HepG2 (cell line): ENCODE results near the gene NUP93. TPM values are rescaled to one million over a fixed set of nuclear protein-coding genes. Genes with fewer than 3 reads are reported as not detected.

ENCODE experiments used
- ATAC-seq: fragments of 200-7000 bp; cut with Tn5 transposase; 3 replicates; pipeline ENCODE4 v1.9.1; 2020; ENCODE audit warnings: mild to moderate bottlenecking, moderate library complexity
- BruUV-seq: library from RNA; stranded (reverse); fragments of 400-500 nt; replicated peaks from 2 replicates; lab custom pipeline; 2021; lab: Mats Ljungman, UMichigan
- CTCF ChIA-PET: fragments of 300-600 bp; formaldehyde crosslinking; extraction: SDS; loops from one replicate; lab custom pipeline; 2021; ENCODE audit warnings: low total read pairs, inconsistent platforms, low intra/inter-chr PET ratio; lab: Yijun Ruan, JAX
- POLR2A ChIA-PET: fragments of 350-600 bp; sonication (Branson Sonifier 250); formaldehyde crosslinking; loops from one replicate; lab custom pipeline; 2020; ENCODE audit warnings: antibody characterized with exemption, inconsistent platforms; lab: Yijun Ruan, JAX
- DNase-seq: peaks from one replicate; pipeline ENCODE4 v3.0.0-alpha.2; 2015; ENCODE audit warnings: low spot score
- FAIRE-seq: peaks from 3 replicates; lab custom pipeline; 2011; peaks lifted over from hg19 to GRCh38; lab: Jason Lieb, UNC
- H2AFZ ChIP-seq: one replicate; pipeline ENCODE4 v1.6.1; 2011; ENCODE audit warnings: low read length, inconsistent platforms
- H3K27ac ChIP-seq: fragments of 300-600 bp; 3 replicates; pipeline ENCODE4 v1.8.0; 2011; ENCODE audit warnings: mixed run types, mild to moderate bottlenecking, mixed read lengths, low read length, inconsistent platforms; ENCODE audit not compliant: insufficient read depth; ENCODE audit errors: extremely low read length
- H3K27me3 ChIP-seq, 2 experiments: fragments of 200-600 bp in 1 of 2; 2 replicates in 1 of 2; 3 replicates in 1 of 2; pipeline versions ENCODE4 v1.6.0 to v1.8.0; 2011; ENCODE audit warnings: low read length in 2 of 2, mild to moderate bottlenecking in 2 of 2, moderate library complexity in 2 of 2, inconsistent platforms in 1 of 2; ENCODE audit not compliant: insufficient read depth in 2 of 2, control insufficient read depth in 1 of 2
- H3K36me3 ChIP-seq, 2 experiments: fragments of 200-600 bp in 1 of 2; replicated peaks in 1 of 2; 2 replicates in 1 of 2; 3 replicates in 1 of 2; pipeline versions ENCODE4 v1.5.1 to v1.8.0; 2011; ENCODE audit warnings: low read length in 2 of 2, inconsistent platforms in 1 of 2; ENCODE audit not compliant: insufficient read depth in 2 of 2, control insufficient read depth in 1 of 2
- H3K4me1 ChIP-seq: 2 replicates; pipeline ENCODE4 v1.5.1; 2012; ENCODE audit warnings: low read length, inconsistent platforms; ENCODE audit not compliant: insufficient read depth
- H3K4me2 ChIP-seq: 2 replicates; pipeline ENCODE4 v1.6.0; 2011; ENCODE audit warnings: low read depth, low read length, inconsistent platforms
- H3K4me3 ChIP-seq, 3 experiments: fragments of 200-600 bp in 1 of 3; sonication (generic), shearing (Covaris generic) in 1 of 3; replicated peaks in 1 of 3; 2 replicates each; pipeline ENCODE4 v1.5.1; 2011 to 2016; ENCODE audit warnings: low read length in 3 of 3, inconsistent platforms in 2 of 3, low read depth in 2 of 3, mild to moderate bottlenecking in 2 of 3, control low read depth in 1 of 3, mixed read lengths in 1 of 3; ENCODE audit not compliant: insufficient read depth in 1 of 3
- H3K79me2 ChIP-seq: one replicate; pipeline ENCODE4 v1.6.1; 2011; ENCODE audit warnings: low read length, inconsistent platforms; ENCODE audit not compliant: insufficient read depth
- H3K9ac ChIP-seq: 2 replicates; pipeline ENCODE4 v1.6.0; 2011; ENCODE audit warnings: mild to moderate bottlenecking, low read depth, low read length, inconsistent platforms; ENCODE audit not compliant: insufficient read depth
- H3K9me3 ChIP-seq: 2 replicates; pipeline ENCODE4 v1.5.1; 2012; ENCODE audit warnings: mild to moderate bottlenecking, low read length
- H4K20me1 ChIP-seq: 2 replicates; pipeline ENCODE4 v1.6.0; 2011; ENCODE audit warnings: inconsistent platforms, mild to moderate bottlenecking, low read length, moderate library complexity; ENCODE audit not compliant: insufficient read depth
- GATAD2A ChIP-seq: IDR thresholded peaks from 2 replicates; pipeline ENCODE4 v1.6.1; 2016
- MAFK ChIP-seq, 2 experiments: IDR thresholded peaks in 1 of 2; conservative IDR thresholded peaks in 1 of 2; 2 replicates each; pipeline ENCODE4 v1.6.1; 2011; ENCODE audit warnings: improper control_type of control experiment in 2 of 2, low read length in 2 of 2
- RELA ChIP-seq: sonication (generic); formaldehyde crosslinking; IDR thresholded peaks from 2 replicates; pipeline ENCODE4 v1.4.0; 2020; ENCODE audit warnings: missing genetic modification reagents
- ZFP90 ChIP-seq: sonication (generic); formaldehyde crosslinking; IDR thresholded peaks from 2 replicates; pipeline ENCODE4 v1.8.0; 2022; ENCODE audit warnings: missing genetic modification reagents, mild to moderate bottlenecking, inconsistent platforms, borderline replicate concordance
- ZNF264 ChIP-seq: sonication (generic); formaldehyde crosslinking; IDR thresholded peaks from 2 replicates; pipeline ENCODE4 v1.4.0; 2020; ENCODE audit warnings: missing genetic modification reagents
- ZNF274 ChIP-seq: sonication (generic); formaldehyde crosslinking; IDR thresholded peaks from 2 replicates; pipeline ENCODE4 v1.5.1; 2020; ENCODE audit warnings: mild to moderate bottlenecking, missing genetic modification reagents
- ZNF335 ChIP-seq: sonication (generic); formaldehyde crosslinking; IDR thresholded peaks from 2 replicates; pipeline ENCODE4 v1.4.0; 2020; ENCODE audit warnings: missing genetic modification reagents
- WGBS: methylation state at CpG from one replicate; pipeline ENCODE4 v1.1.6; 2017; ENCODE audit warnings: low lambda C conversion rate; 5-methylcytosine and 5-hydroxymethylcytosine counted together
- in situ Hi-C: cut with HindIII; loops from 2 replicates; pipeline ENCODE4 v1.10.0; 2017; ENCODE audit warnings: low pct_unique_long_range_greater_than_20kb; ENCODE audit not compliant: extremely low pct_ligation_motif_present
- intact Hi-C: fragments of 100-400 bp; cut with micrococcal nuclease; formaldehyde crosslinking; loops from one replicate; pipeline ENCODE4 v1.10.0; 2022; ENCODE audit not compliant: unreplicated experiment
- polyA plus RNA-seq, 8 experiments: library from polyadenylated mRNA; depleted of rRNA in 3 of 8; stranded (reverse) in 7 of 8; unstranded in 1 of 8; fragments of >200 nt; fragmentation: Illumina TruSeq in 4 of 8; extraction: Trizol in 4 of 8; gene quantifications; 2 replicates each; pipeline versions ENCODE4 v1.2.1 to v1.2.3, GENCODE V29; 2011 to 2016; ENCODE audit warnings: low read depth in 4 of 8, missing spikeins in 1 of 8, mixed read lengths in 1 of 8; ENCODE audit not compliant: insufficient read depth in 1 of 8
- total RNA-seq, 5 experiments: library from RNA; depleted of rRNA; stranded (reverse); fragments of >200 nt; fragmentation: Illumina TruSeq; extraction: Trizol; gene quantifications; 2 replicates each; pipeline ENCODE4 v1.2.3, GENCODE V29; 2016; ENCODE audit warnings: low read depth in 1 of 5
- TF ChIP-seq, protein P1 (sequence below): sonication (generic); formaldehyde crosslinking; IDR thresholded peaks from 2 replicates; pipeline ENCODE4 v1.4.0; 2020; ENCODE audit warnings: low read depth, missing genetic modification reagents

The NUP93 gene
- total and polyA plus RNA-seq, 2 of the 13 experiments (the other 11 are each of a cell fraction or from before 2014, with no cell fraction given), result 58.5 to 140 TPM

DNA sequence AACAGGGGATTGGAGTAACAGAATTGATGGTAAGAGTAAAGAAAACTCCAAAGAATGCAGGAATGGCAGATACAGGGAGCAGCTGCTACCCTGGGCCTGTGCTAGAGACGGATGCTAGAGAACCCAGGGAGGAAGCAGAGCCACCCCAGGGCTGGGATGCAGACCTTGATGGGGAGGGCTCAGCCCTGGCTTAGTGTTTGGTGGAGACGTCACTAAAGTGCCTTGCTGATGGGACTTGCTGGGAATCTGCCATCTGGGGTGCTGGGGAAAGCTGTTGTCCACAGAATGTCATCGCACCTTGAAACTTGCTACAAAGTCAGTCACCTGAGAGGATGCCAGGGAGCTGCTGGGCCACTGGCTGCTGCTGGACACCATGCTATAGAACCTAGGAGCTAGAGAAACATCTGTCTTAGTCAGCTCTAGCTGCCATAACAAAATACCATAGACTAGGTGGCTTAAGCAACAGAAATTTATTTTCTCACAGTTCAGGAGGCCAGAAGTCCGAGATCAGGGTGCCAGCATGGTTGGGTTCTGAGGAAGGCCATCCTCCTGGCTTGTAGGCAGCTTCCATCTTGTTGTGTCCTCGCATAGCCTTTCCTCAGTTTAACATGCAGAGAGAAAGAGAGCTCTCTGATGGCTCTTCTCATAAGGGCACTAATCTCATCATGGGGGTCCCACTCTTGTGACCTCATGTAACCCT lies 32.3 kb upstream of the NUP93 start:
- no peak for ATAC-seq
- 23% methylated on average over 4 of the region's 5 CpGs for WGBS
- Histone ChIP-seq H3K27ac (no peak overlapping the region), H3K4me2 (no peak overlapping the region), H3K79me2 (no peaks in the 10 kb centered on the region), H2AFZ (no peak overlapping the region), H3K9ac (no peak overlapping the region), H3K4me3 (no peak overlapping the region), H4K20me1 (no peaks in the 10 kb centered on the region), H3K4me1 (peaks cover 6% of the 10 kb centered on the region; the same call in 1 of the 2 replicates), H3K27me3 (0 out of 5 replicates have a peak, but pooled peaks cover 0 to 6% of the 10 kb centered on the region in 2 experiments), H3K9me3 (no peaks in the 10 kb centered on the region), H3K36me3 (no peaks in the 10 kb centered on the region)
- TF ChIP-seq ZNF335 (CRISPR knock-in tag) (no peak), RELA (CRISPR knock-in tag) (no peak), ZFP90 (CRISPR knock-in tag) (no peak), MAFK (conservative IDR thresholded peaks at IDR 0.05 in 1 of 2, IDR thresholded peaks at IDR 0.05 in 1 of 2; ENCODE audit: low read length in 2 of 2) (no peak), GATAD2A (CRISPR knock-in tag) (no peak), ZNF264 (CRISPR knock-in tag) (0 out of 2 replicates have a peak, but pooled peaks have one; percentile 25), ZNF274 (CRISPR knock-in tag) (no peak)
- TF ChIP-seq, protein P1, sequence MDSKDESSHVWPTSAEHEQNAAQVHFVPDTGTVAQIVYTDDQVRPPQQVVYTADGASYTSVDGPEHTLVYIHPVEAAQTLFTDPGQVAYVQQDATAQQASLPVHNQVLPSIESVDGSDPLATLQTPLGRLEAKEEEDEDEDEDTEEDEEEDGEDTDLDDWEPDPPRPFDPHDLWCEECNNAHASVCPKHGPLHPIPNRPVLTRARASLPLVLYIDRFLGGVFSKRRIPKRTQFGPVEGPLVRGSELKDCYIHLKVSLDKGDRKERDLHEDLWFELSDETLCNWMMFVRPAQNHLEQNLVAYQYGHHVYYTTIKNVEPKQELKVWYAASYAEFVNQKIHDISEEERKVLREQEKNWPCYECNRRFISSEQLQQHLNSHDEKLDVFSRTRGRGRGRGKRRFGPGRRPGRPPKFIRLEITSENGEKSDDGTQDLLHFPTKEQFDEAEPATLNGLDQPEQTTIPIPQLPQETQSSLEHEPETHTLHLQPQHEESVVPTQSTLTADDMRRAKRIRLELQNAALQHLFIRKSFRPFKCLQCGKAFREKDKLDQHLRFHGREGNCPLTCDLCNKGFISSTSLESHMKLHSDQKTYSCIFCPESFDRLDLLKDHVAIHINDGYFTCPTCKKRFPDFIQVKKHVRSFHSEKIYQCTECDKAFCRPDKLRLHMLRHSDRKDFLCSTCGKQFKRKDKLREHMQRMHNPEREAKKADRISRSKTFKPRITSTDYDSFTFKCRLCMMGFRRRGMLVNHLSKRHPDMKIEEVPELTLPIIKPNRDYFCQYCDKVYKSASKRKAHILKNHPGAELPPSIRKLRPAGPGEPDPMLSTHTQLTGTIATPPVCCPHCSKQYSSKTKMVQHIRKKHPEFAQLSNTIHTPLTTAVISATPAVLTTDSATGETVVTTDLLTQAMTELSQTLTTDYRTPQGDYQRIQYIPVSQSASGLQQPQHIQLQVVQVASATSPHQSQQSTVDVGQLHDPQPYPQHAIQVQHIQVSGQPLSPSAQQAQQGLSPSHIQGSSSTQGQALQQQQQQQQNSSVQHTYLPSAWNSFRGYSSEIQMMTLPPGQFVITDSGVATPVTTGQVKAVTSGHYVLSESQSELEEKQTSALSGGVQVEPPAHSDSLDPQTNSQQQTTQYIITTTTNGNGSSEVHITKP (CRISPR knock-in tag), result no peak
- CTCF ChIA-PET, result no interaction called here
- POLR2A ChIA-PET, result no interaction called here
- in situ Hi-C loops, result no loop called here
- BruUV-seq, result no TSS peak
- no peak for DNase-seq
- no peak for FAIRE-seq
- intact Hi-C loops, result loop anchor here (5.0 kb wide), 1 partner anchor 590 kb away; no protein-coding TSS in a partner anchor
